H1 (cell line): ENCODE results near the gene KIAA1586. TPM values are rescaled to one million over a fixed set of nuclear protein-coding genes. Genes with fewer than 3 reads are reported as not detected.

Source experiments
- CTCF ChIA-PET: fragments of 300-600 bp; sonication (Branson Sonifier 250); formaldehyde crosslinking; loops from one replicate; lab custom pipeline; 2021; ENCODE audit not compliant: partially characterized antibody; lab: Charles Lee
- POLR2A ChIA-PET: fragments of 300-600 bp; sonication (Branson Sonifier 250); formaldehyde crosslinking; loops from one replicate; lab custom pipeline; 2021; ENCODE audit warnings: inconsistent platforms; ENCODE audit not compliant: partially characterized antibody; lab: Charles Lee
- DNase-seq, 2 experiments: peaks; one replicate each; pipeline versions ENCODE4 v3.0.0 to v3.0.0-alpha.2; 2010 to 2022; ENCODE audit warnings: low spot score in 2 of 2, low read depth in 1 of 2, mixed read lengths in 1 of 2
- FAIRE-seq: peaks from 2 replicates; lab custom pipeline; 2011; peaks lifted over from hg19 to GRCh38; lab: Jason Lieb, UNC
- H2AFZ ChIP-seq: 2 replicates; pipeline ENCODE4 v1.8.1; 2012; ENCODE audit warnings: low read length, inconsistent platforms
- H2AK5ac ChIP-seq: 2 replicates; pipeline ENCODE4 v1.6.1; 2013; ENCODE audit warnings: low read depth, low read length
- H2BK120ac ChIP-seq: replicated peaks from 2 replicates; pipeline ENCODE3; 2013; ENCODE audit warnings: low read depth, low read length, inconsistent platforms
- H2BK12ac ChIP-seq: 2 replicates; pipeline ENCODE4 v1.6.1; 2013; ENCODE audit warnings: low read depth, low read length
- H2BK15ac ChIP-seq: 2 replicates; pipeline ENCODE4 v1.6.1; 2013; ENCODE audit warnings: low read length
- H2BK20ac ChIP-seq: 2 replicates; pipeline ENCODE4 v1.6.1; 2013; ENCODE audit warnings: low read length
- H2BK5ac ChIP-seq: 2 replicates; pipeline ENCODE4 v1.6.1; 2013; ENCODE audit warnings: low read depth, low read length
- H3K14ac ChIP-seq: 2 replicates; pipeline ENCODE4 v1.6.1; 2013; ENCODE audit warnings: inconsistent platforms; ENCODE audit not compliant: insufficient read length
- H3K18ac ChIP-seq: 2 replicates; pipeline ENCODE4 v1.6.1; 2013; ENCODE audit warnings: low read length; ENCODE audit errors: extremely low read depth
- H3K23ac ChIP-seq: 2 replicates; pipeline ENCODE4 v1.6.1; 2013; ENCODE audit warnings: inconsistent platforms; ENCODE audit not compliant: insufficient read length
- H3K23me2 ChIP-seq: 2 replicates; pipeline ENCODE4 v1.6.1; 2013; ENCODE audit warnings: low read depth, low read length
- H3K27ac ChIP-seq: 2 replicates; pipeline ENCODE4 v1.6.1; 2011; ENCODE audit warnings: low read depth, low read length, inconsistent platforms
- H3K27me3 ChIP-seq, 4 experiments: replicated peaks in 1 of 4; 1 replicate in 1 of 4; 2 replicates in 3 of 4; pipeline versions ENCODE4 v1.6.1 to v1.8.1; 2011 to 2013; ENCODE audit warnings: low read length in 3 of 4, mild to moderate bottlenecking in 3 of 4, inconsistent platforms in 2 of 4, mixed read lengths in 2 of 4, moderate library complexity in 1 of 4; ENCODE audit not compliant: control insufficient read depth in 3 of 4, insufficient read depth in 3 of 4; ENCODE audit errors: extremely low read depth in 1 of 4
- H3K36me3 ChIP-seq, 4 experiments: 2 replicates each; pipeline versions ENCODE4 v1.6.1 to v1.8.1; 2011 to 2013; ENCODE audit warnings: mild to moderate bottlenecking in 4 of 4, low read length in 3 of 4, moderate library complexity in 2 of 4, control low read depth in 1 of 4, inconsistent platforms in 1 of 4; ENCODE audit not compliant: insufficient read depth in 4 of 4, control insufficient read depth in 2 of 4
- H3K4ac ChIP-seq: replicated peaks from 2 replicates; pipeline ENCODE3; 2013; ENCODE audit warnings: low read length, low read depth, mixed read lengths, inconsistent platforms; ENCODE audit not compliant: insufficient read length
- H3K4me1 ChIP-seq, 4 experiments: replicated peaks in 1 of 4; 1 replicate in 1 of 4; 2 replicates in 3 of 4; pipeline versions ENCODE4 v1.6.1 to v1.8.1; 2011 to 2013; ENCODE audit warnings: low read length in 3 of 4, inconsistent platforms in 2 of 4, mixed read lengths in 1 of 4; ENCODE audit not compliant: insufficient read depth in 4 of 4, control insufficient read depth in 3 of 4
- H3K4me2 ChIP-seq, 2 experiments: 2 replicates each; pipeline versions ENCODE4 v1.6.1 to v1.8.1; 2011 to 2013; ENCODE audit warnings: low read depth in 2 of 2, low read length in 2 of 2, control low read depth in 1 of 2, inconsistent platforms in 1 of 2, mild to moderate bottlenecking in 1 of 2; ENCODE audit not compliant: insufficient read depth in 1 of 2
- H3K4me3 ChIP-seq, 4 experiments: fragments of 200-600, 300-600 bp in 1 of 4; sonication (generic), shearing (Covaris generic), sonication (Bioruptor Twin) in 1 of 4; 2 replicates each; pipeline versions ENCODE4 v1.5.1 to v1.8.1; 2011 to 2016; ENCODE audit warnings: low read length in 4 of 4, low read depth in 3 of 4, control low read depth in 2 of 4, inconsistent platforms in 2 of 4, mild to moderate bottlenecking in 2 of 4, mixed read lengths in 1 of 4, moderate library complexity in 1 of 4; ENCODE audit not compliant: insufficient read depth in 2 of 4; ENCODE audit errors: extremely low read depth in 1 of 4
- H3K56ac ChIP-seq: replicated peaks from 2 replicates; pipeline ENCODE3; 2013; ENCODE audit warnings: low read depth, mild to moderate bottlenecking, mixed read lengths, low read length, inconsistent platforms; ENCODE audit not compliant: insufficient read length
- H3K79me1 ChIP-seq: 2 replicates; pipeline ENCODE4 v1.6.1; 2013; ENCODE audit warnings: low read depth, low read length, control low read depth
- H3K79me2 ChIP-seq, 2 experiments: 2 replicates each; pipeline versions ENCODE4 v1.6.1 to v1.8.1; 2012 to 2013; ENCODE audit warnings: low read length in 2 of 2, mild to moderate bottlenecking in 2 of 2, inconsistent platforms in 1 of 2; ENCODE audit not compliant: insufficient read depth in 2 of 2, control insufficient read depth in 1 of 2
- H3K9ac ChIP-seq, 4 experiments: replicated peaks in 1 of 4; 1 replicate in 1 of 4; 2 replicates in 3 of 4; pipeline versions ENCODE4 v1.6.1 to v1.8.1; 2011 to 2013; ENCODE audit warnings: low read depth in 3 of 4, low read length in 3 of 4, control low read depth in 2 of 4, mild to moderate bottlenecking in 2 of 4, moderate library complexity in 2 of 4, inconsistent platforms in 1 of 4; ENCODE audit errors: extremely low read depth in 1 of 4
- H3K9me3 ChIP-seq, 2 experiments: 2 replicates each; pipeline versions ENCODE4 v1.6.1 to v1.8.1; 2012 to 2013; ENCODE audit warnings: mild to moderate bottlenecking in 2 of 2, moderate library complexity in 2 of 2, control low read depth in 1 of 2, inconsistent platforms in 1 of 2, low read depth in 1 of 2, low read length in 1 of 2, mixed read lengths in 1 of 2; ENCODE audit not compliant: insufficient read depth in 2 of 2
- H4K20me1 ChIP-seq, 2 experiments: replicated peaks in 1 of 2; 2 replicates each; pipeline versions ENCODE3 to v1.8.1; 2011 to 2013; ENCODE audit warnings: inconsistent platforms in 2 of 2, low read length in 2 of 2, mild to moderate bottlenecking in 1 of 2; ENCODE audit not compliant: insufficient read depth in 2 of 2, control insufficient read depth in 1 of 2
- H4K5ac ChIP-seq: 2 replicates; pipeline ENCODE4 v1.6.1; 2013; ENCODE audit warnings: low read length, low read depth, mixed read lengths, inconsistent platforms; ENCODE audit not compliant: insufficient read length
- H4K8ac ChIP-seq: 2 replicates; pipeline ENCODE4 v1.8.0; 2013; ENCODE audit warnings: mild to moderate bottlenecking, moderate library complexity, low read length, inconsistent platforms; ENCODE audit not compliant: insufficient read depth; ENCODE audit errors: extremely low read depth
- H4K91ac ChIP-seq: replicated peaks from 2 replicates; pipeline ENCODE3; 2013; ENCODE audit warnings: low read length, mixed read lengths, inconsistent platforms; ENCODE audit not compliant: insufficient read length
- ASH2L ChIP-seq: fragments of 200-600, 300-600 bp; sonication (generic); IDR thresholded peaks from one replicate; pipeline ENCODE4 v1.7.1; 2017; ENCODE audit warnings: low read length
- BACH1 ChIP-seq: IDR thresholded peaks from 2 replicates; pipeline ENCODE4 v1.6.1; 2012; ENCODE audit warnings: low read length, improper control_type of control experiment
- CBX8 ChIP-seq: fragments of 300-800, 300-1000 bp; sonication (generic); IDR thresholded peaks from 2 replicates; pipeline ENCODE4 v1.7.1; 2016; ENCODE audit warnings: low read depth, low read length, borderline replicate concordance
- CHD2 ChIP-seq: IDR thresholded peaks from 2 replicates; pipeline ENCODE4 v1.6.1; 2012; ENCODE audit warnings: low read length, improper control_type of control experiment
- EP300 ChIP-seq, 2 experiments: IDR thresholded peaks; 1 replicate in 1 of 2; 2 replicates in 1 of 2; pipeline ENCODE4 v1.6.1; 2011 to 2012; ENCODE audit warnings: low read depth in 2 of 2, low read length in 2 of 2, mild to moderate bottlenecking in 2 of 2, borderline replicate concordance in 1 of 2, inconsistent platforms in 1 of 2, moderate library complexity in 1 of 2
- EZH2 ChIP-seq: fragments of 200-600 bp; sonication (generic); IDR thresholded peaks from 2 replicates; pipeline ENCODE4 v1.7.1; 2012; ENCODE audit warnings: low read depth, mild to moderate bottlenecking, moderate library complexity, low read length, inconsistent platforms; ENCODE audit not compliant: severe bottlenecking
- JUN ChIP-seq: IDR thresholded peaks from 2 replicates; pipeline ENCODE4 v1.6.1; 2011; ENCODE audit warnings: low read depth, mild to moderate bottlenecking, improper control_type of control experiment, low read length
- NANOG ChIP-seq: IDR thresholded peaks from 2 replicates; pipeline ENCODE4 v1.6.1; 2011; ENCODE audit warnings: low read length, low read depth, mild to moderate bottlenecking, inconsistent platforms; ENCODE audit not compliant: insufficient read depth, poor library complexity, severe bottlenecking
- RBBP5 ChIP-seq: IDR thresholded peaks from 2 replicates; pipeline ENCODE4 v1.7.1; 2012; ENCODE audit warnings: low read depth, mild to moderate bottlenecking, inconsistent platforms, low read length, moderate library complexity, borderline replicate concordance
- RNF2 ChIP-seq: fragments of 200-900, 300-1000 bp; sonication (generic); IDR thresholded peaks from 2 replicates; pipeline ENCODE4 v1.7.1; 2016; ENCODE audit warnings: borderline replicate concordance, low read depth, mild to moderate bottlenecking, antibody characterized with exemption, low read length; ENCODE audit not compliant: poor library complexity, severe bottlenecking; ENCODE audit errors: missing control alignments
- SP2 ChIP-seq: IDR thresholded peaks from 2 replicates; pipeline ENCODE4 v1.6.1; 2012; ENCODE audit warnings: mild to moderate bottlenecking, low read length, inconsistent platforms
- SRF ChIP-seq: IDR thresholded peaks from 2 replicates; pipeline ENCODE4 v1.6.1; 2011; ENCODE audit warnings: mild to moderate bottlenecking, low read depth, low read length, moderate library complexity
- TAF1 ChIP-seq: IDR thresholded peaks from 2 replicates; pipeline ENCODE4 v1.6.1; 2011; ENCODE audit warnings: mild to moderate bottlenecking, low read depth, low read length
- TCF12 ChIP-seq: IDR thresholded peaks from 2 replicates; pipeline ENCODE4 v1.6.1; 2011; ENCODE audit warnings: low read depth, mild to moderate bottlenecking, low read length
- YY1 ChIP-seq: IDR thresholded peaks from 2 replicates; pipeline ENCODE4 v1.6.1; 2011; ENCODE audit warnings: low read depth, mild to moderate bottlenecking, low read length
- WGBS, 2 experiments: shearing (Covaris generic) in 1 of 2; methylation state at CpG; one replicate each; pipeline versions ENCODE4 v1.1.6 to v1.1.7; 2013 to 2015; ENCODE audit warnings: low lambda C conversion rate in 2 of 2, mixed read lengths in 2 of 2, inconsistent platforms in 1 of 2, low coverage in 1 of 2, missing lambda C conversion rate in 1 of 2; ENCODE audit not compliant: insufficient replicate concordance in 2 of 2, insufficient coverage in 1 of 2, insufficient read length in 1 of 2; ENCODE audit errors: extremely low coverage in 1 of 2, missing lambda C conversion rate in 1 of 2; 5-methylcytosine and 5-hydroxymethylcytosine counted together
- polyA plus RNA-seq, 7 experiments: library from polyadenylated mRNA; depleted of rRNA in 3 of 7; stranded (reverse) in 5 of 7; unstranded in 2 of 7; fragments of >200 nt in 5 of 7; fragments of 200-250 nt in 2 of 7; gene quantifications; 1 replicate in 5 of 7; 2 replicates in 1 of 7; 4 replicates in 1 of 7; pipeline versions ENCODE4 v1.2.1 to v1.2.3, GENCODE V29; 2011 to 2013; ENCODE audit warnings: missing spikeins in 2 of 7, mixed read lengths in 2 of 7
- total RNA-seq: library from RNA; stranded (reverse); fragmentation: NEBNext Ultra II Directional; extraction: Animal tissue kit (Norgen Biotek cat#: 25700); gene quantifications from 2 replicates; pipeline ENCODE4 v1.2.1, GENCODE V29; 2021

The KIAA1586 gene
- total and polyA plus RNA-seq, 2 of the 8 experiments (the other 6 are each of a cell fraction or from before 2014, with no cell fraction given), result 2.1 to 24.4 TPM

DNA sequence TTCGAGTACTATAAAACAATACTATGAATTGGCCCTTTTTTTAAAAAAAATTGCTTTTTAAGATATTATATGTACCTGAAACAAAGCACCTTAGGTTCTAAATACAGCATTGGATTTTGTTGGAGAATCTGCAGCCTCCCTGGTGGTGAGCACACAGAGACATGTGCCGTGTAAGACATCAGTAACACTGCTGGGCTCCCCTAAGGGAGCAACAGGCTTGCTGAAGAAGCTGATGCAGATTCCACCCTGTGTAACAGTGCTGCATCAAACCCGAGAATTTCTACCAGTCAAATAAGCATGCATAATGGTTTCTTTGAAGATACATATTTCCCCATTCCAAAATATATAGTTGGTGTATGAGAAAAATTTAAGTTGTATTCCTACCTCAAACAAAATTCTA, 17.4 kb downstream of the KIAA1586 start:
- Histone ChIP-seq H2BK5ac (no peak overlapping the region), H3K79me2 (no peaks in the 10 kb centered on the region), H3K36me3 (peaks cover 2 to 13% (median 4%) of the 10 kb centered on the region in 4 experiments; a peak in 6 of 8 replicates), H2BK20ac (no peak overlapping the region), H4K91ac (no peak overlapping the region), H2BK120ac (no peak overlapping the region), H3K4me3 (no peak overlapping the region), H4K8ac (no peak overlapping the region), H3K4me1 (no peaks in the 10 kb centered on the region), H2BK12ac (no peak overlapping the region), H3K27ac (no peak overlapping the region), H3K79me1 (no peaks in the 10 kb centered on the region), H3K23me2 (no peaks in the 10 kb centered on the region), H3K4me2 (no peak overlapping the region), H3K56ac (no peak overlapping the region), H3K9ac (no peak overlapping the region), H2AFZ (no peak overlapping the region), H2BK15ac (no peak overlapping the region), H2AK5ac (no peak overlapping the region), H4K20me1 (no peaks in the 10 kb centered on the region), H3K18ac (no peak overlapping the region), H3K14ac (no peak overlapping the region), H3K27me3 (no peaks in the 10 kb centered on the region), H3K23ac (no peak overlapping the region), H3K4ac (no peak overlapping the region), H3K9me3 (no peaks in the 10 kb centered on the region), H4K5ac (no peak overlapping the region)
- ChIA-PET CTCF (no interaction called here), POLR2A (no interaction called here)
- DNase-seq (no peak), FAIRE-seq (no peak)
- WGBS, 2 experiments, result 87% methylated on average over 3 of the region's 3 CpGs; no CpG with 5 or more reads in 1 of the 2 experiments
- TF ChIP-seq RNF2 (no peak), RBBP5 (no peak), NANOG (no peak), CBX8 (no peak), JUN (no peak), SP2 (no peak), EZH2 (no peak), CHD2 (no peak), ASH2L (no peak), EP300 (IDR thresholded peaks at IDR 0.05; ENCODE audit: borderline replicate concordance in 1 of 2, low read depth in 2 of 2, low read length in 2 of 2) (no peak), TCF12 (no peak), TAF1 (no peak), YY1 (no peak), SRF (no peak), BACH1 (no peak)
